Sigmoid colon (tissue), 4 donors: ENCODE results near the gene PFDN1.

Source experiments
- CTCF ChIP-seq, 4 experiments: fragments of 450-650 bp in 3 of 4; fragments of 200-600 bp in 1 of 4; IDR thresholded peaks; one replicate each; pipeline ENCODE4 v1.5.1; 2016 to 2019; ENCODE audit warnings: antibody characterized with exemption in 4 of 4, mild to moderate bottlenecking in 3 of 4, moderate library complexity in 2 of 4
- POLR2AphosphoS5 ChIP-seq, 4 donors: sonication (generic); formaldehyde crosslinking; IDR thresholded peaks; one replicate each; pipeline ENCODE4 v1.6.1; 2017; ENCODE audit warnings: antibody characterized with exemption in 4 of 4

GRCh38 chr5:140214831-140215230 is 88.1 kb downstream of the PFDN1 start:
- no peak for TF ChIP-seq CTCF (IDR thresholded peaks at IDR 0.05)
- TF ChIP-seq POLR2AphosphoS5 (IDR thresholded peaks at IDR 0.05) = no peak
